HG03439 (cell line): Measurements from ENCODE around the gene NME7.
A peak's percentile ranks its signal among the peaks of the same experiment; 100 is the strongest.

Experiments used
- ATAC-seq: cut with Tn5 transposase; IDR thresholded peaks from one replicate; pipeline ENCODE4 v1.9.1; 2021; ENCODE audit warnings: mild to moderate bottlenecking, moderate library complexity; ENCODE audit not compliant: unreplicated experiment

NME7 gene

DNA sequence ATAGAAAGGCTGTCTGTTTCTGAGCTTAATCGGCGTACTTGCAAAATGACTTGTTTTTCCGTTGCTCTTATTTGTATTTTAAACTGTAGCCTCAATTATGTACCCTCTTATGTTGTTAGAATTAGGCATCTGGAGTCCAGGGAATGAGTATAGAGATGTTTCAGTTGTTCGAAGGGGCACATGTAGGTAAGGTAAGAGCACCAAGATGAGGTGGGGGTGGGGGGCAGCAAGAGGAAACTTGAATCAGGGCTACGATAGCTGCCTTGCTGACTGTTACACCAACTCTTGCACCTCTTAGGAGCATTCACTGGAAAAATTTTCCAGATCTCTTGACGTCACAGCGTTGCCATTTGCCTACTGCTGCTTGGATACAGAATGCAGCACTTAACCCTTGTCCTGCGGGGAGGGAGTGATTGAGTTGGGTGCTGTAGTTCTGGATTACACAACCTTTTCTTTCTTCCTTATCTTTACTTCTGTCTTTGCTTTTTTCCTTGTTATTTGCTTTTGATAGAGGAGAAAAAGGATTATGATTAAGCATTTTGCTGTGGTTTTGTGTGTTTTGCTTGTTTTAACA, 257.9 kb downstream of the NME7 start:
- ATAC-seq, result no peak

DNA sequence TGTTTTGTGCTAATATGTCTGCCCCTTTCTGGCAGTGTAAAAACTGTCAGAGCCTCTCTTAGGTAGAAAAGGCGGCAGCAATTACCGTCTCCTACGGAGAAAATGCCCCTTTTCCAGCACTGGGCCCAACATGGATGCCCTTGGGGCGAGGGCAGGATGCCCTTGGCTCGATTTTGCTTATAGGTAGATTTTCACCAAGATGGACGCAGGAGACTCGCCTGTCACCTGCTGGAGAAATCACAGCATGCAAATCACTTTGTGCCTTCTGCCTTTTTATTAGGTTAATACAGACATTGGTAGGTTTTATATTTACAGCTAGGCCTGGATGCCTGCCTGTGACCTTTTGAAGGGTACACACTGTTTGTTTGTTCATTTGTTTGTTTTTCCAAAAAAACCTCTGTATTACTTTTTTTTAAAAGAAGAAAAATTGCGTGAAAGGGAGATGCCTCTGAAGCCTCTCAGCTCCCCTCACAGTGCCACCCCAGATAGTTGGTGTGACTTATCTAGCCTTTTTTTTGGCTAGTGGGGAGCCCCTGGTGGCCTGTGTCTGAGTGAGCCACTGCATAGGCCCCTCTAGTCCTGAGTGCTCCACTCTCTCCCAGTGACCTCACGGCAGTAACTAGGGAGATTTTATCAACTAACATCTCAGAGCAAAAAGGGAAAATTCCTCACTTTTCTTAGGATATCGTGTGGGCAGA, 258.6 kb downstream of the NME7 start:
- no peak for ATAC-seq

- no peak for ATAC-seq
Observed at GRCh38 chr1:169108223-169108622, 259.4 kb downstream of the NME7 start.

- ATAC-seq, result no peak
Observed at GRCh38 chr1:169107603-169108208, 259.9 kb downstream of the NME7 start.

DNA sequence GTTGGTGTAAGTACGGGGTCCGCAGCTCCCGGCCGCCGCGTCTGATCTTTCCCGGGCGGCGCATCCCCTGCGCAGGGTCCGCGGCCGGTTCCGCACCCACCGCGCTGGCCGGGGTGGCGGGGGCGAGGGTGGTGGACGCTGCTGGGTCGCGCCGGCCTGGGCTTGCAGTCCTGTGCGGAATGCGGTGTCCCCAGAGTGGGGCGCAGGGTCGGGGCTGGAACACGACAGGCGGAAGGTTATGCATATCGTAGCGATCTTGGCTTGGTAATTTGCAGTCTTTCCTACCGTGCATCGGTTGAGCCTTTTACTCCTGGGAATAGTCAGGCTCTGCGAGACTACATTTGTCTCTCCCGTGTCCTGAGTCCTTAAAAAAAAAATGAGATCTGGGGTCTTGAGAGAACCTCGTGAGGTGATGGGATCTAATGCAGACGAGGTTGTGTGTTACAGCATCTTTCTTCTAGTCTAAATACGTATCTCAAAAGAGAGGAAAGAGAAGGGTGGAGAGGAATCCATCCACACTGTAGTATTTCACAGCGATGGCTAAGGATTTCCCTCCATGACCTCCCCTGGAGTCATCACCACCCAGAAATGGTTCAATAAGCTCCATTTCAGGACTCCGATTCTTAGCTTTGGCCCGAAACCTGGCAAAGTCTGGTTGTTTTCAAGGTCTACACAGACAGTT, 260.5 kb downstream of the NME7 start:
- ATAC-seq, result no peak

GRCh38 chr1:169106095-169106920, 261.3 kb downstream of the NME7 start, which contains the start of gene ATP1B1:
Gene ATP1B1, plus strand, starts transcription at chr1:169106690. Its CDS starts 140 bp downstream, at chr1:169106830.
- ATAC-seq, result peak; percentile 95

DNA sequence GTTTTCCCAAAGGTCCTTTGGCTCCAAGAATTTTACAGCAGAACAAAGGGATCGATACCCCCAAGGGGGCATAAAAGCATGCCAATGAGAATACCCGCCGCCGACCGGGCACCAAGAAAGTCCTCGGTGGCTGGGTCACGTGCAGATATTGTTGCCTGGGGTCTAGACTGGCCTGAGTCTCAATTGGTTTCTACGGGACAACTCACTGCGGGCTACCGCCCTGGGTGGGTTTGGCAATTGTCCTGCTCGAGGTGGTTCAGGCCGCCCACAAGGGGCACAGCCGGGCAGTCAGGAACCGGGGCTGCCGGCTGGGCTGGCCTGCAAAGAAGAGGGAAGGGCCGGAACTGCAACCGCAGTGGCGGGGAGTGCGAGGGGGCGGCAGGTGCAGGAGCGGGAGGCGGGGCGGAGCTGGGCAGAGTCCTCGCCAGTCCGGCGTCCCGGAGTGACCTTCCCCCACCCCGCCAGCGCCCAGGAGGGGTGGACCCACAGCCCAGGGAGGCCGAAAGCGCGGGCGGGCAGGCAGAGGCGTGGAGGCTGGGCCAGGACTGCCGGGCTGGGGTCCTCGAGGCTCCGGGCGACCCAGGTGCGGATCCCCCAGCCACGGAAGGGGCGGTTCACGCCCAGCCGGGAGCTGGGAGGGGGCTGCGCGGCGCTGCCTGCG, 262.0 kb downstream of the NME7 start:
- ATAC-seq, result peak; percentile 38

- no peak for ATAC-seq
Observed at GRCh38 chr1:169105087-169105433, 262.5 kb downstream of the NME7 start.

DNA sequence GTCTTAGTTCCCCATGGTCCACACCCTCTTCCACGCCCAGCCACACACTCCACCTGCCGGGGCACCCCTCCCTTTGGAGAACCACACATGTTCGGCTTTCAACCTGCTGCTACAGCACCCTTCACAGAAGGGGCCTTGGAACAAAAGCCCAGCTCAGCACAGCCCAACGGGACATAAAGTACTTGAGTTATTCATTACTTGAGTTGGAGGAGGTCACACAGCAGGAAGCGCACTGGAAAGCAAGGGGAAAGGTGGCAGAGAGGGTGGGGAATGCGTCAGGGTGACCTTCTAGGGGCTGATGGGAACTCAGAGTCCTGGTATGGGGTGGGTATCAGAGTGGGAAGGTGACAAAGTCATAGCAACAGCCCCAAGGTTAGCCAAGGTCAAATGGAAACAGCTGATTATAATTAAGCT, 264.1 kb downstream of the NME7 start:
- ATAC-seq, result no peak

- ATAC-seq, result no peak
Observed at GRCh38 chr1:169103002-169103401, 264.6 kb downstream of the NME7 start.

DNA sequence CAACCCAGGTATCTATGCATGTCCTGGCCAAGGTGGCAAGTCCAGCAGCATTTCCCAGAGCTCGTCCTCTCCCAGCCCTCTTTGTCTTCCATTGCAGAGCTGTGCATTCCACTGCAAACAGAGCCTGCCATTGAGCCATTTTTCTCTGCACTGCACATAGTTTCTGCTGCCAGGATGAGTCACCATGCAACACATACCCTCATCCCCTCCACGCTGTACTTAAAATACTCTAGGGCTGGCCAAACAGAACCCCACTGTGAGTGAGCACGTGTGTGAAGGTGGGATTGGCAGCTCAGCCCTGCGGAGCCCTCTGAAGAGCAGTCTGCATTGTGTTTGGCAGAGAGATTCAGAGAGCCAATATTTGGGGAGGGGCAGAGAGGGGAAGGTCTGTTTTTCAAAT, 265.0 kb downstream of the NME7 start:
- ATAC-seq, result no peak

DNA sequence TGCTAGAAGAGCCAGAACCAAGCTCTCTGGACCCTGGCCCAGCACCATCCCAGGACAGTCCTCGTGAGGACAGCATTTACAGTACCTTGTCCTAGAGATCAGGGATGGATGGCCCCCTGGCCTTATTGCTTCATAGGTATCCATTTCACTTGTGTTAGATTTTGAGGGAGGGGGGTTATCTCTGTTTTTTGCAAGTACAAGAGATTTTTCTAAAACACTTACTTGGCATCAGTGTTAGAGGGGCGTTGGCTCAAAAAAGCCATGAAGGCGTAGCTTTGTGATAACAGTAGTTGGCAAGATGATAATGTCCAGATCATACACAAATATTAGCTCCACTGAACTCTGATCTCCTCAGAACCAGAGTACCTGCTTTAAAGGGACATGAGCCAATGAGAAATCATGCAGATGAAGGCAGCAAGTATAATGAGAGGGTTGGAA, 266.9 kb downstream of the NME7 start:
- no peak for ATAC-seq

GRCh38 chr1:169100208-169100607, 267.4 kb downstream of the NME7 start:
- no peak for ATAC-seq

- no peak for ATAC-seq
Observed at GRCh38 chr1:169099561-169099960, 268.0 kb downstream of the NME7 start.

- ATAC-seq, result no peak
Observed at GRCh38 chr1:169098380-169098779, 269.2 kb downstream of the NME7 start.

- no peak for ATAC-seq
Observed at GRCh38 chr1:169094897-169095569, 272.6 kb downstream of the NME7 start.

GRCh38 chr1:169092399-169092798, 275.2 kb downstream of the NME7 start:
- no peak for ATAC-seq

DNA sequence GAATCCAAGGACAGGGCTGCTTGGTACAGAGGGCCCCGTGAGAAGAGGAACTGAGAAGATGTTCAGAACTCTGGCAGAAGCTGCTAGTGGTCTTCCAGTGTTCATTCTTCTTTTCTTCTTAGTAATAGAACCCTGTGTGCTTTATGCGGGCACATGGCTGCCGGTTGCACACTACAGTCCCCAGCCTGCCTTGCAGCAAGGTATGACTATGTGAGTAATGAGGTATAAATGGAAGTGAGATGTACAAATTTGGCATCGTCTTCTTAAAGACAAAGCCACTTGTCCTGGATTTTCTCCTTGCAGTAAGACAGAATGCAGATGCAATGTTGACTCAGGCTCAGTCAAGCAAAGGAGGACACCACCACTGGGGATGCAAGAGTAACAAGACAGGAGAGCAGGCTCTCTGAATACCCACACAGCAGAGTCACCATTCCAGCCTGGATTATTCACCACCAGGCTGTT, 276.1 kb downstream of the NME7 start:
- peak; percentile 87 for ATAC-seq

DNA sequence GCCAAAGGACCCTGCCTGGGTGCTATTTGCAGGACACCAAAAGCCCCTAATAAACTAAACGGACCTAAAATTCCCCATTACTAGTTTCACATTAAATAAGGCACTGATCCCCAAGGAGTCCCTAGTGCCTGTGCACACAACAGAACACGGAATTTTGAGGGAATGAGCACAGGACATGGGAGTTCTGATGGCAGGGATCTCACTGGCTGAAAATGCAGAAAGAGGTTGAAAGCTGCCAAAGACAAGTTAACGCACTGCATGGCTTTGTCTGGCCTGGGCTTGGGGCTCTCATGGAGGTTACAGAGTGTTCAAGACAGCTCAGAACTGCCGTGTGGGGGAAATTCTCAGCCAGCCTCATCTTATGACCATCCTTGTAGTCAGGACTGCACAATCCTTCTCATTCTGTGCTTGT, 276.7 kb downstream of the NME7 start:
- peak; percentile 50 for ATAC-seq
